AG09319 (cell line): ENCODE measurements around the gene DCTN2.

Source experiments
- DNase-seq: peaks from one replicate; pipeline ENCODE4 v3.0.0-alpha.2; 2010; ENCODE audit warnings: low read depth; ENCODE audit errors: extremely low read depth
- TF ChIP-seq, protein P1 (sequence below): IDR thresholded peaks from 2 replicates; pipeline ENCODE4 v1.5.1; 2011; ENCODE audit warnings: low read depth, mild to moderate bottlenecking, inconsistent platforms, low read length, moderate library complexity

Gene DCTN2

GRCh38 chr12:57483466-57483865 lies 63.5 kb downstream of the DCTN2 start:
- no peak for DNase-seq
- TF ChIP-seq, protein P1, sequence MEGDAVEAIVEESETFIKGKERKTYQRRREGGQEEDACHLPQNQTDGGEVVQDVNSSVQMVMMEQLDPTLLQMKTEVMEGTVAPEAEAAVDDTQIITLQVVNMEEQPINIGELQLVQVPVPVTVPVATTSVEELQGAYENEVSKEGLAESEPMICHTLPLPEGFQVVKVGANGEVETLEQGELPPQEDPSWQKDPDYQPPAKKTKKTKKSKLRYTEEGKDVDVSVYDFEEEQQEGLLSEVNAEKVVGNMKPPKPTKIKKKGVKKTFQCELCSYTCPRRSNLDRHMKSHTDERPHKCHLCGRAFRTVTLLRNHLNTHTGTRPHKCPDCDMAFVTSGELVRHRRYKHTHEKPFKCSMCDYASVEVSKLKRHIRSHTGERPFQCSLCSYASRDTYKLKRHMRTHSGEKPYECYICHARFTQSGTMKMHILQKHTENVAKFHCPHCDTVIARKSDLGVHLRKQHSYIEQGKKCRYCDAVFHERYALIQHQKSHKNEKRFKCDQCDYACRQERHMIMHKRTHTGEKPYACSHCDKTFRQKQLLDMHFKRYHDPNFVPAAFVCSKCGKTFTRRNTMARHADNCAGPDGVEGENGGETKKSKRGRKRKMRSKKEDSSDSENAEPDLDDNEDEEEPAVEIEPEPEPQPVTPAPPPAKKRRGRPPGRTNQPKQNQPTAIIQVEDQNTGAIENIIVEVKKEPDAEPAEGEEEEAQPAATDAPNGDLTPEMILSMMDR: no peak

- no peak for DNase-seq
- TF ChIP-seq, protein P1: no peak
Measured at GRCh38 chr12:57481671-57482070, 65.3 kb downstream of the DCTN2 start.
